Activated CD4-positive, alpha-beta T cell treated with anti-CD3 and anti-CD28 coated beads, Interleukin-2, amount 50 U/mL, for 4 hours (primary cell): ENCODE measurements around the gene SNF8.

Experiments
- DNase-seq, 2 experiments: peaks; one replicate each; pipeline ENCODE4 v3.0.0-alpha.2; 2020

SNF8 gene

DNA sequence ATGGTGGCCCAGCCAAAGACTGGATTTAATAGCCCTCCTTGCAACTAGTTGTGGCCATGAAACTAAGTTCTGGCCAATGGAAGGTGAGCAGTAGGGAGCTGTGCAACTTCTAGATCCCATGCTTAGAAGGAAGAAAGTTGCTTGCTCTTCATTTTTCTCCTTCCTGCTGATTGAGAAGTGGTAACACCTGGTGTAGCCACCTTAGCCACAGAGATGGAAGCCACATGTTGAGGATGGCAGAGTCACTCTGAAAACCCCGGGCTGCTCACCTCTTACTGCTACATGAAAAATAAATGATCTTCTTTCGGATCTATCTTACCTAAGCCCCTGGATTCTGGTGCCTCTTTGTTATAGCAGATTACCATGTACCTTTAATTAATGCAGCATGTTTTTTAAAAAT, 62.4 kb downstream of the SNF8 start:
- no peak for DNase-seq
